Activated B cell treated with CpG ODN at 0.5 μM for 24 hours (primary cell): ENCODE data around the gene PRKRIP1. TPM values are rescaled to one million over a fixed set of nuclear protein-coding genes. Genes with fewer than 3 reads are reported as not detected.

Source experiments
- ATAC-seq: fragments of 200-7000 bp; cut with Tn5 transposase; one replicate; pipeline ENCODE4 v1.10.0; 2021; ENCODE audit warnings: low read depth, mild to moderate bottlenecking, moderate library complexity
- CTCF ChIA-PET: fragments of 350-600 bp; sonication (Branson Sonifier 250); formaldehyde crosslinking; loops from one replicate; lab custom pipeline; 2021; ENCODE audit warnings: antibody characterized with exemption; lab: Charles Lee
- POLR2A ChIA-PET: fragments of 350-600 bp; sonication (Branson Sonifier 250); formaldehyde crosslinking; loops from one replicate; lab custom pipeline; 2021; ENCODE audit warnings: antibody characterized with exemption; lab: Charles Lee
- DNase-seq: peaks from one replicate; pipeline ENCODE4 v3.0.0; 2022
- H3K27ac Mint-ChIP-seq: one replicate; pipeline ENCODE4 v1.8.0; 2020; ENCODE audit warnings: mixed read lengths
- H3K27me3 Mint-ChIP-seq: one replicate; pipeline ENCODE4 v1.8.0; 2021; ENCODE audit warnings: mixed read lengths
- H3K36me3 Mint-ChIP-seq: one replicate; pipeline ENCODE4 v1.8.0; 2021; ENCODE audit warnings: low read depth, mixed read lengths
- H3K4me1 Mint-ChIP-seq: one replicate; pipeline ENCODE4 v1.8.0; 2021; ENCODE audit warnings: mixed read lengths
- H3K4me3 Mint-ChIP-seq: one replicate; pipeline ENCODE4 v1.8.0; 2020; ENCODE audit warnings: mild to moderate bottlenecking, mixed read lengths
- H3K9me3 Mint-ChIP-seq: one replicate; pipeline ENCODE4 v1.8.0; 2020; ENCODE audit warnings: mixed read lengths
- intact Hi-C: fragments of 100-400 bp; cut with micrococcal nuclease; formaldehyde crosslinking; loops from one replicate; pipeline ENCODE4 v1.15.1; 2024
- total RNA-seq: library from RNA; stranded (reverse); gene quantifications from 2 replicates; pipeline ENCODE4 v1.2.3, GENCODE V29; 2022
- TF ChIP-seq, protein P1 (sequence below): fragments of 200-600 bp; IDR thresholded peaks from one replicate; pipeline ENCODE4 v1.8.0; 2022; ENCODE audit warnings: antibody characterized with exemption, mild to moderate bottlenecking

PRKRIP1 gene
- total RNA-seq, 1 donor from 2014 or later, result 39.7 TPM

DNA sequence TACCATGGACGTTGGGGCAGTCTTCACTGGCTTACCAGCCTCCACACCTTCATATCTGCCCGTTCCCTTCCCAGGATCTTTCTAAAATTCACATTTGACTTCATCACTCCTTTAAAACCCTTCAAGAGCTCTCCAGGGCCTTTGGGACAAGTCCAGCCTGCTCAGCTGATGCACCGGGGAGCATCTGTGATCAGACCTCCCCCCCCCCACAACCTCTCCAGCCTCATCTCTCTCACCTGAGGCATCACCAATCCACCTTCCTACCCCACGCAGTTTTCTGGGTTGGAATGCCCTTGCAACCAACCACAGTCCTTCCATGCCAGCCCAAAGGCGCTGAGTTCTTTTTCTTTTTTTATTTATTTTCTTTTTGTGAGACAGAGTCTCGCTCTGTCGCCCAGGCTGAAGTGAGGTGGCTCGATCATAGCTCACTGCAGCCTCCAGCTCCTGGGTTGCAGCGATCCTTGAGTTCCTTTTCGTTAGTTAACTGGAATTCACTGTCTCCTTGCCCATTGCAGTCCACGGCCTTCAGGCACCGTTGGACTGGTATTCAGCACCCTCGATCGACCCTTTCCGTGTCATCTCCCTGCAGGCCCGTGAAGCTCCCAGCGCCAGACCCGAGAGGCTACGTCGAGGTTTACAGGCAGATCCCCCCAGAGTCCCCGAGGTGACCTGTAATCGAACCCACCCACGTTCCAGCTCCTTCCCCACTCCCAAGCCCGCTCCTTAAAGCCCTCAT, 67.8 kb downstream of the PRKRIP1 start:
- intact Hi-C loops, result loop anchor here (1.0 to 2.0 kb wide), 4 partner anchors 19 to 68 kb away; partner anchors contain the start of genes ORAI2 and PRKRIP1
- Mint-ChIP-seq H3K36me3 (peaks cover 14% of the 10 kb centered on the region), H3K9me3 (no peaks in the 10 kb centered on the region), H3K27me3 (no peaks in the 10 kb centered on the region), H3K27ac (peak overlapping the region; percentile 72), H3K4me1 (peaks cover 33% of the 10 kb centered on the region), H3K4me3 (peak overlapping the region; percentile 90)
- CTCF ChIA-PET, result interaction anchor here (2.1 to 4.9 kb wide), 2 partner anchors 51 to 59 kb away, joined by 12 to 19 read pairs; no protein-coding TSS in a partner anchor
- POLR2A ChIA-PET, result interaction anchor here (0.5 to 3.1 kb wide), 13 partner anchors 10 to 1320 kb away, joined by 3 to 13 read pairs (median 3); partner anchors contain the start of gene PRKRIP1
- TF ChIP-seq, protein P1, sequence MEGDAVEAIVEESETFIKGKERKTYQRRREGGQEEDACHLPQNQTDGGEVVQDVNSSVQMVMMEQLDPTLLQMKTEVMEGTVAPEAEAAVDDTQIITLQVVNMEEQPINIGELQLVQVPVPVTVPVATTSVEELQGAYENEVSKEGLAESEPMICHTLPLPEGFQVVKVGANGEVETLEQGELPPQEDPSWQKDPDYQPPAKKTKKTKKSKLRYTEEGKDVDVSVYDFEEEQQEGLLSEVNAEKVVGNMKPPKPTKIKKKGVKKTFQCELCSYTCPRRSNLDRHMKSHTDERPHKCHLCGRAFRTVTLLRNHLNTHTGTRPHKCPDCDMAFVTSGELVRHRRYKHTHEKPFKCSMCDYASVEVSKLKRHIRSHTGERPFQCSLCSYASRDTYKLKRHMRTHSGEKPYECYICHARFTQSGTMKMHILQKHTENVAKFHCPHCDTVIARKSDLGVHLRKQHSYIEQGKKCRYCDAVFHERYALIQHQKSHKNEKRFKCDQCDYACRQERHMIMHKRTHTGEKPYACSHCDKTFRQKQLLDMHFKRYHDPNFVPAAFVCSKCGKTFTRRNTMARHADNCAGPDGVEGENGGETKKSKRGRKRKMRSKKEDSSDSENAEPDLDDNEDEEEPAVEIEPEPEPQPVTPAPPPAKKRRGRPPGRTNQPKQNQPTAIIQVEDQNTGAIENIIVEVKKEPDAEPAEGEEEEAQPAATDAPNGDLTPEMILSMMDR, result no peak
- ATAC-seq, result no peak
- DNase-seq, result no peak

DNA sequence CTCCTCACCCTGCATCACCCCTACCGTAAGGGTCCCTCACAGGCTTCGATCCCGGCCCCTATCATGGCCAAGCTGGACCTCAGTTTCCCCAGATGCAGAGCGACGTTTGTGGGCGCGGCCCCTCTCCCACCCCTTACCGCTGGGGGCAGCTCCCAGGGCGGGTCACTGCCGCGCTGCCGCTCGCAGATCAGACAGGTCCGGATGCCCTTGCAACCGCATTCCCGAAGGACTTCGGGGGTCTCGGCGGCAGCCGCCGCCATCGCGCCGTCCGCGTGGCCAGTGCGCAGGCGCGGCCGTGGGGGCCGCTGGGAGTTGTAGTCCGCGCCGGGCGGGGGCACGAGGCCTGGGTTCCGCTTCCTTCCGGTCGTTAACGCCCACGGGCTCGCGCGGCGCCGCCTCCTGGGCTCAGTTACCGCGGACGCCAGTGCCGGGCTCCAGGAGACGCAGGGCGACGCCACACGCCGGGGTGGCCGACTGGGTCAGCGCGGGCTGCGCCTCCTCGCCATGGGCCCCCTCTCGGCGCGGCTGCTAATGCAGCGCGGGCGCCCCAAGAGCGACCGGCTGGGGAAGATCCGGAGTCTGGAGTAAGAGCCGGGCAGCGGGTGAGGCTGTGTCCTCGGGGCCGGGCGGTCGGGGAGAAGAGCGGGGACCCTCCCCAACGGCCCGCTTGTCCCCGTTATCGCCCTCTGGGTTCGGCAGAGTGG, 68.6 kb downstream of the PRKRIP1 start, which contains the start of the genes ALKBH4 and LRWD1:
Gene ALKBH4 (minus strand): TSS at position 287 of the 704 bp plus-strand sequence. CDS start 27 bp downstream, at position 260.
Gene LRWD1 (plus strand): TSS at position 408 of the 704 bp plus-strand sequence. CDS start 97 bp downstream, at position 505.
- Mint-ChIP-seq H3K27me3 (no peaks in the 10 kb centered on the region), H3K36me3 (peaks cover 11% of the 10 kb centered on the region), H3K4me3 (peak within 1 kb of the TSS; percentile 90), H3K27ac (peak within 1 kb of the TSS; percentile 72), H3K4me1 (peaks cover 33% of the 10 kb centered on the region), H3K9me3 (no peaks in the 10 kb centered on the region)
- TF ChIP-seq, protein P1, result no peak
- ChIA-PET CTCF (interaction anchor here (2.1 to 4.9 kb wide), 2 partner anchors 52 to 59 kb away, joined by 12 to 19 read pairs; no protein-coding TSS in a partner anchor), POLR2A (interaction anchor here (0.6 to 3.1 kb wide), 15 partner anchors 11 to 69 kb away, joined by 3 to 13 read pairs (median 4); partner anchors contain the start of genes ORAI2 and PRKRIP1)
- DNase-seq (peak; percentile 96), ATAC-seq (peak; percentile 96)
- intact Hi-C loops, result loop anchor here (1.0 to 5.0 kb wide), 6 partner anchors 19 to 177 kb away; partner anchors contain the start of genes ORAI2, PRKRIP1 and SH2B2

DNA sequence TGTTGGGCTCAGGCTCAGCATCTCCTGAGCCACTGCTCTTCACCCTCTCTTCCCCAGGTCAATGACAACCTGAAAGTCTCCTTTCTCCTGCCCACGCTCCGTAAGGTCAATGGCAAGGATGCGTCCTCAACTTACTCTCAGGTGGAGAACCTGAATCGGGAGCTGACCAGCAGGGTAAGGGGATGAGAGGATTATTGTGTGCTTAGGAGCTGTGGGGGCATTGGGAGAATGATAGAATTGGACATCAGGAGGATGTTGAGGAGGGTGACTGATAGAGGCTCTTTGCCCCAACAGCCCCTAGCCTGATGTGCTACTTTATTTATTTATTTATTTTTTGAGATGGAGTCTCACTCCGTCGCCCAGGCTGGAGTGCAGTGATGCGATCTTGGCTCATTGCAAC, 69.9 kb downstream of the PRKRIP1 start:
- H3K27me3 Mint-ChIP-seq, result no peaks in the 10 kb centered on the region
- peaks cover 16% of the 10 kb centered on the region for H3K36me3 Mint-ChIP-seq

DNA sequence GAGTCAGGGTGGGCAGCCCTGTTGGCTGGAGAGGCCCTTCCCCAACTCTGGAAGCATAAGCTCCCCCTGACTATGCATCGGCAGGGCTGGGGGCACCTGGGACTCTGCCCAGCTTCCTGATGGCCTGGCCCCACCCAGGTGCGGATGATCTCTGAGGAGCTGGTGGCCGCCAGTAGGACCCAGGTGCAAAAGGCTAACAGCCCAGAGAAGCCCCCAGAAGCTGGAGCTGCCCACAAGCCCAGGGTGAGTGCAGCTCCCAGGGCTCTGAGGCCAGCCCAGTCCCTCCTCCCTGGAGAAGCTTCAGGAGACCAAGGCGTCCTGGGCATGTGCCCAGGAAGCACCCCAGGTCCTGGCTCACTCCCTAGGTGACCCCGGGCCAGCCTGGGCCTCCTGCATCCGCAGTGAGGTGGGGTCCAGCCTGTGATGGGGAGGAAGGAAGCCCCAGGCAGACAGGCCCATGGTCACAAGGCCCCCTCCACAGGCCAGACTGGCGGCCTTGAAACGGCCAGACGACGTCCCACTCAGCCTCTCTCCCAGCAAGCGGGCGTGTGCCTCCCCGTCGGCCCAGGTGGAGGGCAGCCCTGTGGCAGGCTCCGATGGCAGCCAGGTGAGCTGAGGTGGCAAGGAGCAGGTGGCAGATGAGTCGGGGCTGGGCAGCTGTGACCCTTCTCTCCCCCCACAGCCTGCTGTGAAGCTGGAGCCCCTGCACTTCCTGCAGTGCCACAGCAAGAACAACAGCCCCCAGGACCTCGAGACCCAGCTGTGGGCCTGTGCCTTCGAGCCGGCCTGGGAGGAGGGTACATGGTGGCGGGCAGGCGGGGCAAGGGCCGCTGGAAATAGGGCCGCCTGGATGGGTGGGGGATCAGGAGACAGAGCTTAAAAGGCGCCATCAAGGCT, 71.7 kb downstream of the PRKRIP1 start:
- no peaks in the 10 kb centered on the region for H3K27me3 Mint-ChIP-seq
- H3K4me3 Mint-ChIP-seq, result no peak overlapping the region
- intact Hi-C loops, result loop anchor here (5.0 kb wide), 1 partner anchor 181 kb away; the partner anchor contains the start of gene SH2B2
- ATAC-seq, result no peak
- no peaks in the 10 kb centered on the region for H3K9me3 Mint-ChIP-seq
- no peak overlapping the region for H3K27ac Mint-ChIP-seq
- H3K36me3 Mint-ChIP-seq, result peaks cover 30% of the 10 kb centered on the region
- ChIA-PET CTCF (interaction anchor here (0.6 kb wide), 1 partner anchor 70 kb away, joined by 3 read pairs; no protein-coding TSS in a partner anchor), POLR2A (interaction anchor here (0.5 to 1.0 kb wide), 3 partner anchors 18 to 61 kb away, joined by 3 read pairs; no protein-coding TSS in a partner anchor)
- no peak for DNase-seq
- TF ChIP-seq, protein P1, result no peak
- peaks cover 25% of the 10 kb centered on the region for H3K4me1 Mint-ChIP-seq

More for the DNA sequence above, 69.9 kb downstream of the PRKRIP1 start:
- Mint-ChIP-seq H3K4me1 (peaks cover 30% of the 10 kb centered on the region), H3K9me3 (no peaks in the 10 kb centered on the region), H3K27ac (no peak overlapping the region), H3K4me3 (peak overlapping the region; percentile 90)
- DNase-seq (no peak), ATAC-seq (no peak)
- intact Hi-C loops, result loop anchor here (5.0 kb wide), 1 partner anchor 179 kb away; the partner anchor contains the start of gene SH2B2
- CTCF ChIA-PET, result interaction anchor here (2.1 to 4.9 kb wide), 2 partner anchors 53 to 61 kb away, joined by 12 to 19 read pairs; no protein-coding TSS in a partner anchor
- TF ChIP-seq, protein P1, result no peak
- POLR2A ChIA-PET, result interaction anchor here (1.2 to 3.1 kb wide), 4 partner anchors 34 to 61 kb away, joined by 5 to 13 read pairs (median 8); no protein-coding TSS in a partner anchor
